Keratinocyte (primary cell): ENCODE measurements around the gene ANTKMT. TPM values are rescaled to one million over a fixed set of nuclear protein-coding genes. Genes with fewer than 3 reads are reported as not detected.

Experiments
- DNase-seq: peaks from one replicate; pipeline ENCODE4 v3.0.0-alpha.2; 2011; ENCODE audit warnings: low read depth, missing footprints, low spot score
- FAIRE-seq: peaks from 2 replicates; lab custom pipeline; 2011; peaks lifted over from hg19 to GRCh38; lab: Jason Lieb, UNC
- H2AFZ ChIP-seq: 2 replicates; pipeline ENCODE4 v1.6.0; 2012; ENCODE audit warnings: low read length, control low read depth, inconsistent platforms; ENCODE audit not compliant: control insufficient read depth
- H3K27ac ChIP-seq: 2 replicates; pipeline ENCODE4 v1.5.1; 2011; ENCODE audit warnings: low read length; ENCODE audit not compliant: control insufficient read depth, insufficient read depth
- H3K27me3 ChIP-seq: 3 replicates; pipeline ENCODE4 v1.6.0; 2011; ENCODE audit warnings: low read length; ENCODE audit not compliant: control insufficient read depth, insufficient read depth; ENCODE audit errors: extremely low read depth
- H3K36me3 ChIP-seq, 2 experiments: 2 replicates in 1 of 2; 3 replicates in 1 of 2; pipeline ENCODE4 v1.5.1; 2011; ENCODE audit warnings: low read length in 2 of 2, mild to moderate bottlenecking in 1 of 2; ENCODE audit not compliant: control insufficient read depth in 2 of 2, insufficient read depth in 2 of 2; ENCODE audit errors: extremely low read depth in 1 of 2
- H3K4me1 ChIP-seq: 3 replicates; pipeline ENCODE4 v1.5.1; 2011; ENCODE audit warnings: low read length; ENCODE audit not compliant: control insufficient read depth, insufficient read depth; ENCODE audit errors: extremely low read depth
- H3K4me2 ChIP-seq: 3 replicates; pipeline ENCODE4 v1.6.0; 2011; ENCODE audit warnings: low read depth, low read length; ENCODE audit not compliant: control insufficient read depth, insufficient read depth; ENCODE audit errors: extremely low read depth
- H3K4me3 ChIP-seq, 3 experiments: fragments of 200-600 bp in 1 of 3; sonication (generic) in 1 of 3; 2 replicates in 2 of 3; 3 replicates in 1 of 3; pipeline ENCODE4 v1.5.1; 2011 to 2016; ENCODE audit warnings: low read length in 3 of 3, mild to moderate bottlenecking in 3 of 3, control low read depth in 2 of 3, inconsistent platforms in 1 of 3, low read depth in 1 of 3, mixed read lengths in 1 of 3, mixed run types in 1 of 3, moderate library complexity in 1 of 3; ENCODE audit not compliant: control insufficient read depth in 2 of 3, insufficient read depth in 2 of 3; ENCODE audit errors: extremely low read depth in 1 of 3
- H3K79me2 ChIP-seq: 2 replicates; pipeline ENCODE4 v1.6.0; 2012; ENCODE audit warnings: low read length; ENCODE audit not compliant: control insufficient read depth, insufficient read depth
- H3K9ac ChIP-seq: 3 replicates; pipeline ENCODE4 v1.6.0; 2011; ENCODE audit warnings: low read length; ENCODE audit not compliant: control insufficient read depth, insufficient read depth; ENCODE audit errors: extremely low read depth
- H3K9me1 ChIP-seq: 3 replicates; pipeline ENCODE4 v1.6.0; 2011; ENCODE audit warnings: low read length; ENCODE audit not compliant: control insufficient read depth, insufficient read depth; ENCODE audit errors: extremely low read depth
- H3K9me3 ChIP-seq: 2 replicates; pipeline ENCODE4 v1.5.1; 2012; ENCODE audit warnings: low read depth, low read length; ENCODE audit not compliant: control insufficient read depth
- H4K20me1 ChIP-seq: 3 replicates; pipeline ENCODE4 v1.6.0; 2011; ENCODE audit warnings: low read length; ENCODE audit not compliant: control insufficient read depth, insufficient read depth; ENCODE audit errors: extremely low read depth
- EZH2 ChIP-seq: IDR thresholded peaks from one replicate; pipeline ENCODE4 v1.6.1; 2012; ENCODE audit warnings: inconsistent platforms, mild to moderate bottlenecking, low read length, moderate library complexity
- dilution Hi-C: fragments of 300-500 bp; cut with MboI; formaldehyde crosslinking; loops from one replicate; pipeline ENCODE4 v1.7.0; 2020; ENCODE audit warnings: low sequenced_read_pairs; ENCODE audit not compliant: extremely low pct_ligation_motif_present
- polyA plus RNA-seq, 5 experiments: library from polyadenylated mRNA; depleted of rRNA in 3 of 5; stranded (reverse) in 3 of 5; stranded (forward) in 1 of 5; unstranded in 1 of 5; fragments of >200 nt; gene quantifications; 1 replicate in 1 of 5; 2 replicates in 3 of 5; 3 replicates in 1 of 5; pipeline versions ENCODE4 v1.2.1 to v1.2.3, GENCODE V29; 2011 to 2012; ENCODE audit warnings: missing spikeins in 2 of 5, low read depth in 1 of 5, low replicate concordance in 1 of 5
- TF ChIP-seq, protein P1 (sequence below), 3 experiments: IDR thresholded peaks in 1 of 3; conservative IDR thresholded peaks in 1 of 3; optimal IDR thresholded peaks in 1 of 3; 2 replicates in 2 of 3; 3 replicates in 1 of 3; pipeline versions ENCODE3 to v1.5.1; 2011; ENCODE audit warnings: low read length in 3 of 3, mild to moderate bottlenecking in 3 of 3, moderate library complexity in 2 of 3, control low read depth in 1 of 3, inconsistent platforms in 1 of 3; ENCODE audit not compliant: insufficient read depth in 2 of 3; ENCODE audit errors: extremely low read depth in 1 of 3

ANTKMT gene
- polyA plus RNA-seq, 1 donor (not counting 4 experiments of a cell fraction or from before 2014, with no cell fraction given): 5.6 TPM

DNA sequence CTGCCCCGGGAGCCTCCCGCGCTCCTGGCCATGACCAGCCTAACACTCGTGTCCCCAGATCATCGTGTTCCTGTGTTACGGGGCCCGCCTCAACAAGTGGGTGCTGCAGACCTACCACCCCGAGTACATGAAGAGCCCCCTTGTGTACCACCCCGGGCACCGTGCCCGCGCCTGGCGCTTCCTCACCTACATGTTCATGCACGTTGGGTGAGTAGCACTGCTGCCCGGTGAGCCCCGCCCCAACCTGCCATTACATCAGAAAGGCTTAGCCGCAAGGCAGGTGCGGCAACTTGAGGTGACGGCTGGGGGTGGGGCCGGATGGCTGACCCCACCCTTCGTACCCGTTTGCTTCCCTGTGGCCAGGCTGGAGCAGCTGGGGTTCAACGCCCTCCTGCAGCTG lies 44.0 kb upstream of the ANTKMT start:
- FAIRE-seq (peak; percentile 91), DNase-seq (peak; percentile 87)
- H3K4me3 ChIP-seq: peak overlapping the region in 1 of 3 experiments; percentile 37
- peaks cover 11 to 22% of the 10 kb centered on the region in 2 experiments for H3K36me3 ChIP-seq
- H3K4me2 ChIP-seq: peak overlapping the region; percentile 79
- dilution Hi-C loops: no loop called here
- H3K9me1 ChIP-seq: no peaks in the 10 kb centered on the region
- H3K9me3 ChIP-seq: no peaks in the 10 kb centered on the region
- H4K20me1 ChIP-seq: peaks cover 10% of the 10 kb centered on the region
- peaks cover 12% of the 10 kb centered on the region for H3K79me2 ChIP-seq
- peaks cover 32% of the 10 kb centered on the region for H3K4me1 ChIP-seq
- no peaks in the 10 kb centered on the region for H3K27me3 ChIP-seq
- H3K27ac ChIP-seq: peak overlapping the region; percentile 47
- no peak for TF ChIP-seq EZH2
- peak overlapping the region; percentile 47 for H3K9ac ChIP-seq
- no peak overlapping the region for H2AFZ ChIP-seq

DNA sequence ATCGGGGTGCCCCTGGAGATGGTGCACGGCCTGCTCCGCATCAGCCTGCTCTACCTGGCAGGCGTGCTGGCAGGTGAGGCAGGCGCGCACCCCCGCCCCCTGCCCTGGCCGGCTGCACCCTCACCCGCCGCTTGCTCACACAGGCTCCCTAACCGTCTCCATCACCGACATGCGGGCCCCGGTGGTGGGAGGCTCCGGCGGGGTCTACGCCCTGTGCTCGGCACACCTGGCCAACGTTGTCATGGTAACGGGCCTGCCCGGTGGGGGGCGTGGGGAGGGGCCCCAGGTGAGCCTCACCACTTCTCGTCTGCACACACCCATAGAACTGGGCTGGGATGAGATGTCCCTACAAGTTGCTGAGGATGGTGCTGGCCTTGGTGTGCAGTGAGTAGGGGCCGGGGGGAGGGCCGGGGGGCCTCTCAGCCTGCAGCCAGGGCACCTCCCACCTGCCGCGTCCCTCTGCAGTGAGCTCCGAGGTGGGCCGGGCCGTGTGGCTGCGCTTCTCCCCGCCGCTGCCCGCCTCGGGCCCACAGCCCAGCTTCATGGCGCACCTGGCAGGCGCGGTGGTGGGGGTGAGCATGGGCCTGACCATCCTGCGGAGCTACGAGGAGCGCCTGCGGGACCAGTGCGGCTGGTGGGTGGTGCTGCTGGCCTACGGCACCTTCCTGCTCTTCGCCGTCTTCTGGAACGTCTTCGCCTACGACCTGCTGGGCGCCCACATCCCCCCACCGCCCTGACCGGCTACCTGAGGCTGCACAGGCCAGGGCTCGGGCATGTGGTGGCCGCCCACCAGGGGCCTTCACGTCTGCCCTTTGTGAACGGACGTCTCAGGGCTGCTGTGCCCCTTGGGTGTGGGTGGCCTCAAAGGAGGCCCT lies 43.4 kb upstream of the ANTKMT start:
- TF ChIP-seq EZH2: no peak
- TF ChIP-seq, protein P1, sequence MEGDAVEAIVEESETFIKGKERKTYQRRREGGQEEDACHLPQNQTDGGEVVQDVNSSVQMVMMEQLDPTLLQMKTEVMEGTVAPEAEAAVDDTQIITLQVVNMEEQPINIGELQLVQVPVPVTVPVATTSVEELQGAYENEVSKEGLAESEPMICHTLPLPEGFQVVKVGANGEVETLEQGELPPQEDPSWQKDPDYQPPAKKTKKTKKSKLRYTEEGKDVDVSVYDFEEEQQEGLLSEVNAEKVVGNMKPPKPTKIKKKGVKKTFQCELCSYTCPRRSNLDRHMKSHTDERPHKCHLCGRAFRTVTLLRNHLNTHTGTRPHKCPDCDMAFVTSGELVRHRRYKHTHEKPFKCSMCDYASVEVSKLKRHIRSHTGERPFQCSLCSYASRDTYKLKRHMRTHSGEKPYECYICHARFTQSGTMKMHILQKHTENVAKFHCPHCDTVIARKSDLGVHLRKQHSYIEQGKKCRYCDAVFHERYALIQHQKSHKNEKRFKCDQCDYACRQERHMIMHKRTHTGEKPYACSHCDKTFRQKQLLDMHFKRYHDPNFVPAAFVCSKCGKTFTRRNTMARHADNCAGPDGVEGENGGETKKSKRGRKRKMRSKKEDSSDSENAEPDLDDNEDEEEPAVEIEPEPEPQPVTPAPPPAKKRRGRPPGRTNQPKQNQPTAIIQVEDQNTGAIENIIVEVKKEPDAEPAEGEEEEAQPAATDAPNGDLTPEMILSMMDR (optimal IDR thresholded peaks at IDR 0.05 in 1 of 3, IDR thresholded peaks at IDR 0.05 in 1 of 3, conservative IDR thresholded peaks at IDR 0.05 in 1 of 3; ENCODE audit: extremely low read depth in 1 of 3, insufficient read depth in 2 of 3, low read length in 3 of 3): no peak
- Histone ChIP-seq H2AFZ (no peak overlapping the region), H3K9me1 (no peaks in the 10 kb centered on the region), H3K4me2 (peak overlapping the region; percentile 79), H4K20me1 (peaks cover 16% of the 10 kb centered on the region), H3K27me3 (no peaks in the 10 kb centered on the region), H3K36me3 (peaks cover 13 to 22% of the 10 kb centered on the region in 2 experiments), H3K4me1 (peaks cover 36% of the 10 kb centered on the region), H3K9me3 (no peaks in the 10 kb centered on the region), H3K79me2 (peaks cover 19% of the 10 kb centered on the region), H3K27ac (peak overlapping the region; percentile 14), H3K4me3 (peak overlapping the region in 1 of 3 experiments; percentile 37), H3K9ac (peak overlapping the region; percentile 47)
- no peak for DNase-seq
- FAIRE-seq: no peak
- dilution Hi-C loops: no loop called here
